Parathyroid adenoma (tissue), 2 donors: ENCODE data around the gene MUS81.

Experiments used
- H2AFZ ChIP-seq: fragments of 300-600 bp; sonication (generic); one replicate; pipeline ENCODE4 v1.7.0; 2017; ENCODE audit warnings: antibody characterized with exemption, mild to moderate bottlenecking
- H3K27ac ChIP-seq: fragments of 300-600 bp; sonication (generic); one replicate; pipeline ENCODE4 v1.7.0; 2017
- H3K27me3 ChIP-seq: fragments of 300-600 bp; sonication (generic); one replicate; pipeline ENCODE4 v1.7.0; 2017; ENCODE audit warnings: low read length; ENCODE audit not compliant: control insufficient read depth, insufficient read depth
- H3K36me3 ChIP-seq: fragments of 300-600 bp; sonication (generic); one replicate; pipeline ENCODE4 v1.7.0; 2017; ENCODE audit warnings: low read length; ENCODE audit not compliant: control insufficient read depth, insufficient read depth
- H3K4me1 ChIP-seq: fragments of 300-600 bp; sonication (generic); one replicate; pipeline ENCODE4 v1.7.0; 2017; ENCODE audit warnings: control low read depth
- H3K4me2 ChIP-seq: fragments of 300-600 bp; sonication (generic); one replicate; pipeline ENCODE4 v1.7.0; 2017; ENCODE audit warnings: low read length
- H3K4me3 ChIP-seq: fragments of 300-600 bp; sonication (generic); one replicate; pipeline ENCODE4 v1.7.0; 2017; ENCODE audit warnings: low read depth, low read length
- H3K79me2 ChIP-seq: fragments of 300-600 bp; sonication (generic); one replicate; pipeline ENCODE4 v1.7.0; 2017; ENCODE audit warnings: control low read depth
- H3K9ac ChIP-seq: fragments of 300-600 bp; sonication (generic); one replicate; pipeline ENCODE4 v1.7.0; 2017; ENCODE audit warnings: mild to moderate bottlenecking
- H3K9me3 ChIP-seq: fragments of 300-600 bp; sonication (generic); one replicate; pipeline ENCODE4 v1.7.0; 2017; ENCODE audit warnings: low read length; ENCODE audit not compliant: control insufficient read depth
- TF ChIP-seq, protein P1 (sequence below): fragments of 300-600 bp; sonication (generic); IDR thresholded peaks from one replicate; pipeline ENCODE4 v1.7.0; 2017; ENCODE audit warnings: antibody characterized with exemption, mild to moderate bottlenecking
- donor health status: primary hyperparathyroidism.

The MUS81 gene

DNA sequence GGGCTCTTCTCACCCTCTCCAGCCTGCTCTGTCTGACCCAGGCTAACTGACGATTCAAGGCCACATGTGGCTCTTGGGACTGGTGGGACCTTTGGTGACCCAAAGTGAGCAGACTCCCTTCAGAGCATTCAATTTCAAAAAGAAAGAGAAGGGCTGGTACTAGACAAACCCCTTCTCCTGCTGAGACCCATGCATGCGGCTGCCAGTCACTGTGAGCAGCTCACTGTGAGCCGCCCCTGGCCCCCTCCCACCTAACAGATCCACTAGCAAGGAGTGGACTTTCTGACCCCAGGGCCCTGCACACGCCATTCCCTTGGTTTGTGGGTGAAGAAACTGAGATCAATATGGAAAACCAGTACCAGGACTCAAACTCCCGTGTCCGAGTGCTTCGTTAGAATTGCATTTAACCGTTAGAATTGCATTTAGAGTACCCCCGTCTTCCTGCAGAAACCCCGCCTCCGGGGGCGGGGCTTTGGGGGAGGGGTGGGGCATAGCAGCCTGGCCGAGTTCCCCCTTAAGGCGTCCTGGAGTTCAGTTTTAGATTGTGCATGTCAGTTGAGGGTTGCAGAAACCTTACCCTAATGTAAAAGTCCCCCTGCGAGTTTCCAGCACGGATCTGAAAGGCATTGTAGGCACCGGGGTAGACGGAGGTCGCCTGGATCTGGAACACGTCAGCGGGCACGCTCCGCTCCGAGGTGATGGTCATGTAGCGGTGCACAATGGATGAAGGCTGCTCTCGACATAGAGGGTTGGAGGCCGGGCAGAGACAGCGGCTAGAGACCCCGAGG is 7.2 kb downstream of the MUS81 start:
- H3K4me2 ChIP-seq, result no peak overlapping the region
- TF ChIP-seq, protein P1, sequence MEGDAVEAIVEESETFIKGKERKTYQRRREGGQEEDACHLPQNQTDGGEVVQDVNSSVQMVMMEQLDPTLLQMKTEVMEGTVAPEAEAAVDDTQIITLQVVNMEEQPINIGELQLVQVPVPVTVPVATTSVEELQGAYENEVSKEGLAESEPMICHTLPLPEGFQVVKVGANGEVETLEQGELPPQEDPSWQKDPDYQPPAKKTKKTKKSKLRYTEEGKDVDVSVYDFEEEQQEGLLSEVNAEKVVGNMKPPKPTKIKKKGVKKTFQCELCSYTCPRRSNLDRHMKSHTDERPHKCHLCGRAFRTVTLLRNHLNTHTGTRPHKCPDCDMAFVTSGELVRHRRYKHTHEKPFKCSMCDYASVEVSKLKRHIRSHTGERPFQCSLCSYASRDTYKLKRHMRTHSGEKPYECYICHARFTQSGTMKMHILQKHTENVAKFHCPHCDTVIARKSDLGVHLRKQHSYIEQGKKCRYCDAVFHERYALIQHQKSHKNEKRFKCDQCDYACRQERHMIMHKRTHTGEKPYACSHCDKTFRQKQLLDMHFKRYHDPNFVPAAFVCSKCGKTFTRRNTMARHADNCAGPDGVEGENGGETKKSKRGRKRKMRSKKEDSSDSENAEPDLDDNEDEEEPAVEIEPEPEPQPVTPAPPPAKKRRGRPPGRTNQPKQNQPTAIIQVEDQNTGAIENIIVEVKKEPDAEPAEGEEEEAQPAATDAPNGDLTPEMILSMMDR, result no peak
- H3K79me2 ChIP-seq, result no peaks in the 10 kb centered on the region
- no peak overlapping the region for H3K27ac ChIP-seq
- no peaks in the 10 kb centered on the region for H3K36me3 ChIP-seq
- no peak overlapping the region for H3K4me3 ChIP-seq
- no peak overlapping the region for H3K9ac ChIP-seq
- no peak overlapping the region for H2AFZ ChIP-seq
- H3K27me3 ChIP-seq, result no peaks in the 10 kb centered on the region
- no peaks in the 10 kb centered on the region for H3K9me3 ChIP-seq
- H3K4me1 ChIP-seq, result no peaks in the 10 kb centered on the region

GRCh38 chr11:65868076-65868667 is 7.9 kb downstream of the MUS81 start:
- no peaks in the 10 kb centered on the region for H3K27me3 ChIP-seq
- H3K27ac ChIP-seq, result no peak overlapping the region
- no peaks in the 10 kb centered on the region for H3K79me2 ChIP-seq
- H3K9ac ChIP-seq, result no peak overlapping the region
- TF ChIP-seq, protein P1, result no peak
- H3K9me3 ChIP-seq, result no peaks in the 10 kb centered on the region
- H3K4me1 ChIP-seq, result no peaks in the 10 kb centered on the region
- H3K36me3 ChIP-seq, result no peaks in the 10 kb centered on the region
- no peak overlapping the region for H3K4me3 ChIP-seq
- H3K4me2 ChIP-seq, result no peak overlapping the region
- no peak overlapping the region for H2AFZ ChIP-seq

DNA sequence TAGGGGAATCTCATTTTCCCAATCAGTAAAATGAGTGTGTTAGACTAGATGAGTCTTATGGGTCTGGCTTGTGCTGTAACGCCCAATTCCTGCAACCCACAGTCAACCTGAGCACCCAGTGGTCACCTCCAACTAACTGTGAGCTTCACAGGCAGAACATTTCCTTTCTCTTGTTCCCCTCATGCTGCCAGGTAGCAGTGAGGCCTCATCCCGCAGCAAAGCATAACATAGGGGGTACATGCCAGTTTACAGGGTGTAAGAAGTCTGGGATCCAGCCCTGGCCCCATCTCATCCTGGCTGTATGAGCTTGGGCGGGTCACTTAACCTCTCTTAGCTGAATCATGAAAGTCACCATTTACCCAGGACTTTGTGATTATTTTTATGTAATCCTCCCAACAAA is 8.7 kb downstream of the MUS81 start:
- Histone ChIP-seq H3K4me3 (no peak overlapping the region), H2AFZ (no peak overlapping the region), H3K79me2 (no peaks in the 10 kb centered on the region), H3K27ac (no peak overlapping the region), H3K9ac (no peak overlapping the region), H3K4me2 (no peak overlapping the region), H3K4me1 (no peaks in the 10 kb centered on the region), H3K27me3 (no peaks in the 10 kb centered on the region), H3K36me3 (no peaks in the 10 kb centered on the region), H3K9me3 (no peaks in the 10 kb centered on the region)
- TF ChIP-seq, protein P1, result no peak

DNA sequence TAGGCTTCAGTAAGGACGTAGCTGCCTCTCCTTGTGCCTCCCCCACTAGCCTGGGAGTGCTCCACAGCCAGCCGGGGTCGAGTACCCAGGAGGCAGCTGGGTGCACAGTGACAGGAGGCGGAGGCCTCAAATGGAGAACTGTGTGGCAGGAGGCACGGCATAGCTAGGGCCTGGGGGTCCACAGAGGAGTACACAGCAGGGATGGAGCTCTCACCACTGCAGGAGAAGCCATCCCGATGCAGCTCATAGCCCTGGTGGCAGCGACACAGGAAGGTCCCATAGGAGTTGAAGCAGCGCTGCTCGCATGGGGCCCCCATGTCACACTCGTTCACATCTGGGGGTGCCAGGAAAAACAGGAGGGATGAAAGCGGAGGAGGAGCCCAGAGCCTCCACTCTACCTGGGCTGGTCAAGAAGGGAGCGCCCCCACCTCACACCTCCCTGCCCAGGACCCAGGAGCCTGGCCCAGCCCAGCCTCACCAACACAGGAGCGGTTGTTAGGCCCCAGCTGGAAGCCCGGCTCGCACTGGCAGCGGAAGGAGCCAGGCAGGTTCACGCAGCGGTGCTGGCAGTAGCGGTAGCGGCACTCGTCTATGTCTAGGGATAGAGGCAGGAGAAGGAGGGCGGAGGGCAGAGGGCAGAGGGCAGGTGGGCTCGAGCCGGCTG is 9.5 kb downstream of the MUS81 start:
- H3K27ac ChIP-seq, result no peak overlapping the region

More for the DNA sequence above, 9.5 kb downstream of the MUS81 start:
- Histone ChIP-seq H3K36me3 (no peaks in the 10 kb centered on the region), H3K27me3 (no peaks in the 10 kb centered on the region), H3K4me1 (no peaks in the 10 kb centered on the region), H3K9me3 (no peaks in the 10 kb centered on the region), H3K79me2 (no peaks in the 10 kb centered on the region), H2AFZ (no peak overlapping the region), H3K4me2 (no peak overlapping the region), H3K9ac (no peak overlapping the region), H3K4me3 (no peak overlapping the region)
- TF ChIP-seq, protein P1, result no peak
